Kidney epithelial cell (primary cell): ENCODE data around the gene PHF1. TPM values are rescaled to one million over a fixed set of nuclear protein-coding genes. Genes with fewer than 3 reads are reported as not detected.

ENCODE experiments used
- DNase-seq: peaks from one replicate; pipeline ENCODE4 v3.0.0-alpha.2; 2010; ENCODE audit warnings: low read depth
- H3K27me3 ChIP-seq: 2 replicates; pipeline ENCODE4 v1.6.0; 2011; ENCODE audit warnings: low read length; ENCODE audit not compliant: control insufficient read depth, insufficient read depth
- H3K36me3 ChIP-seq: 2 replicates; pipeline ENCODE4 v1.5.1; 2011; ENCODE audit warnings: low read length; ENCODE audit not compliant: control insufficient read depth, insufficient read depth
- H3K4me3 ChIP-seq: 2 replicates; pipeline ENCODE4 v1.5.1; 2011; ENCODE audit warnings: low read depth, mild to moderate bottlenecking, control low read depth, low read length
- CTCF ChIP-seq: IDR thresholded peaks from 2 replicates; pipeline ENCODE4 v1.5.1; 2011; ENCODE audit warnings: mild to moderate bottlenecking, moderate library complexity, low read length, control low read depth, inconsistent platforms; ENCODE audit not compliant: insufficient read depth, poor library complexity, severe bottlenecking
- total RNA-seq: library from RNA; depleted of rRNA; stranded (reverse); fragments of >200 nt; gene quantifications from 2 replicates; pipeline ENCODE4 v1.2.3, GENCODE V29; 2015

The PHF1 gene
- total RNA-seq, 1 donor from 2014 or later: 27.9 TPM

DNA sequence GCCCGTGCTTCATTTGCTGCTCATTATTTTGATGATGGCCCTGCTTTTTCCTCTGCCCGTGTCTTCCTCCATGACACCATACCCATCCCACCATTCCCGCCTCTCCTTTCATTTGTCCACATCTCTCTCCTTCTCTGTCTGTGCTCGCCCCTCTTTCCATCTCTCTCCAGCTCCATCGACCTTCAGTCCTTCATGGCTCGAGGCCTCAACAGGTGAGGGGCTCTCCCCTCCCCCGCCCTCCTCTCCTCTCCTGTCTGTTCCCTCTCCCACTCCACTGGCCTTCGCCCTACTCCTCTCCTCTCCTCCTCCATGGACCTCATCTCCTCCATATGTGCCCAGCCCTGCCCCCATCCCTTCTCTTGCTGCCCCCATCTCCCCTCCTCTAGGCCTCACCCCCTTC, 31.5 kb downstream of the PHF1 start:
- H3K27me3 ChIP-seq: no peaks in the 10 kb centered on the region
- H3K4me3 ChIP-seq: no peak overlapping the region
- TF ChIP-seq CTCF: no peak
- peaks cover 2% of the 10 kb centered on the region for H3K36me3 ChIP-seq
- DNase-seq: no peak

DNA sequence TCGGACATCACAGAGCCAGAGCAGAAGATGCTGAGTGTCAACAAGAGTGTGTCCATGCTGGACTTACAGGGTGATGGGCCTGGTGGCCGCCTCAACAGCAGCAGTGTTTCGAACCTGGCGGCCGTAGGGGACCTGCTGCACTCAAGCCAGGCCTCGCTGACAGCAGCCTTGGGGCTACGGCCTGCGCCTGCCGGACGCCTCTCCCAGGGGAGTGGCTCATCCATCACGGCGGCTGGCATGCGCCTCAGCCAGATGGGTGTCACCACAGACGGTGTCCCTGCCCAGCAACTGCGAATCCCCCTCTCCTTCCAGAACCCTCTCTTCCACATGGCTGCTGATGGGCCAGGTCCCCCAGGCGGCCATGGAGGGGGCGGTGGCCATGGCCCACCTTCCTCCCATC, 32.2 kb downstream of the PHF1 start:
- Histone ChIP-seq H3K36me3 (peaks cover 4% of the 10 kb centered on the region), H3K27me3 (no peaks in the 10 kb centered on the region), H3K4me3 (no peak overlapping the region)
- TF ChIP-seq CTCF: no peak
- no peak for DNase-seq

GRCh38 chr6:33443619-33444504, 33.0 kb downstream of the PHF1 start:
- Histone ChIP-seq H3K36me3 (peaks cover 3% of the 10 kb centered on the region), H3K4me3 (no peak overlapping the region), H3K27me3 (no peaks in the 10 kb centered on the region)
- no peak for DNase-seq
- TF ChIP-seq CTCF: no peak

GRCh38 chr6:33445119-33445603, 34.3 kb downstream of the PHF1 start:
- Histone ChIP-seq H3K4me3 (no peak overlapping the region), H3K36me3 (peaks cover 3% of the 10 kb centered on the region), H3K27me3 (no peaks in the 10 kb centered on the region)
- TF ChIP-seq CTCF: no peak
- DNase-seq: no peak

DNA sequence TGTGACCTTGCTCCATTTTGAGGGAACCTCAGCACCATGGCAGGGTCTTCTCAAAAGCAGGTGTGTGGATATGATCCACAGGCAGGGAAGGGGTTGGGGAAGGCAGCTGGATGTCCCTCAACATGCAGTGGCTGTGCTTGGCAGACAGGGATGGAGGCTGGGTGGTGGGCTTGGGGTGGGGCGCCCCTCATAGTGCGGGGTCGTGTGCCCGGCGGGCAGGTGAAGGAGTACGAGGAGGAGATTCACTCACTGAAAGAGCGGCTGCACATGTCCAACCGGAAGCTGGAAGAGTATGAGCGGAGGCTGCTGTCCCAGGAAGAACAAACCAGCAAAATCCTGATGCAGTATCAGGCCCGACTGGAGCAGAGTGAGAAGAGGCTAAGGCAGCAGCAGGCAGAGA, 35.5 kb downstream of the PHF1 start:
- TF ChIP-seq CTCF: no peak
- H3K4me3 ChIP-seq: no peak overlapping the region
- peaks cover 3% of the 10 kb centered on the region for H3K36me3 ChIP-seq
- H3K27me3 ChIP-seq: no peaks in the 10 kb centered on the region
- DNase-seq: no peak
